ENCODE data around the gene C13orf46.
"Not testable (repeated sequence)": the region's sequence is repeated elsewhere in the genome, so short reads cannot be mapped to it uniquely, and the experiment has no call there.

C13orf46 gene

DNA sequence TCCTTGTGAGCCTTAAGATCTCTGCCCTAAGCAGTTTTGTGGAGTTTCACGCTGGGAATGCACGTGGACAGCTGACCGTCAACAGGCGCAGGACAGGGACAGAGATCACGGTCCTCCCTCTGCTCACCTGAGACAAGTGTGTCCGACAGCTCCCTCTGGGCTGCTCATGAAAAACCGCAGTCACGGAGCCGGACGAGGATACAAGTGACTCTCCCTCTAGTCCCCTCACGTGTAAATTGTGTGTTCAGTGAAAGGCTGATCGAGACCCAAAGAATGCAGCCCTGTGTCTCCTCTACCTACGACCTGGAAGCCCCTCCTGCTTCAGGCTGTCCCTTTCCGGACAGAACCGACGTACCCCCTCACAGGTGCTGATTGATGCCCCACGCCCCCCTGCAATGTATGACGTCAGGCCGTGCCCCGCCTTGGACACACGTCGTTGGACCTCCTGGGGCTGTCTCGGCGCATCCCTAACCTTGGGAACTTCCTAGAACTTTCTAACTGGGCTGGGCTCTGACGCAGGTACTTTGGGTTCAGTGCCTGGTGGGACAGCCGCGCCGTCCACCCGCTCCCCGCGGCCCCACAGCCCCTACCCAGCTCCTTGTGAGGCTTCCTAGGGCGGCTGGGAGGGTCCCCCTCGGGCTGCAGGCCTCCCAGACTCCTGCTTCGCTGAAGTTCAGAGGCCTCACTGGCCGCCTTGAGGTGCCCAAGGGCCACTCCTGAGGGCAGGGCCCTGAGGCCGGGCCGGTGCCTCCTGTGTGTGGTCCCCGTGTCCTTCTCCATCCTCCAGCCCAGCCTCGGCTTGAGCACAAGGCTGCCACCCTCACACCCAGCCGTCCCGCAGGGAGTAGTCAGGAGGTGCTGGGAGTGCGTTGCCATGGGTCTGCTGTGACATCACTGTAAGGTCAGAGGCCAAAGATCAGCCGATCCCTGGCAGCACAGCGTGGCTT lies at the start of gene C13orf46:
C13orf46 (minus strand) TSS at position 859 of the 947 bp plus-strand sequence; CDS start at position 780, 79 bp downstream.
- DNase-seq (ENCODE audit: low spot score) = no peak

DNA sequence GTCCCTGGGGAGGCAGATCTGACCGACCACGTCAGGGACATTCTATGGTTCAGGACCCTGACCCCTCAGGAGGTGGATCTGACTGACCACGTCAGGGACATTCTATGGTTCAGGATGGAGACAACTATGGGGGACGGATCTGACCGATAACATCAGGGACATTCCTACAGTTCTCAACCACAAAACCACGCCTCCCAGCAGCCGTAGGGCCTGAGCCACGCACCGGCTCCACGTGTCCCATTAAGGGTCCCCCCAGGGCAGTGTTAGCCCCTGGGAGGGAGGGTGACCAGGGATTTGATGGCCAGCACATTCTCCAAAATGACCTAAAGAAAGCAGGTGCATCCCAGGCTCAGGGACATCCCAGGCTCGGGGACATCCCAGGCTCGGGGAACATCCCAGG lies 49.0 kb upstream of the C13orf46 start:
- DNase-seq (ENCODE audit: low spot score) = no peak

DNA sequence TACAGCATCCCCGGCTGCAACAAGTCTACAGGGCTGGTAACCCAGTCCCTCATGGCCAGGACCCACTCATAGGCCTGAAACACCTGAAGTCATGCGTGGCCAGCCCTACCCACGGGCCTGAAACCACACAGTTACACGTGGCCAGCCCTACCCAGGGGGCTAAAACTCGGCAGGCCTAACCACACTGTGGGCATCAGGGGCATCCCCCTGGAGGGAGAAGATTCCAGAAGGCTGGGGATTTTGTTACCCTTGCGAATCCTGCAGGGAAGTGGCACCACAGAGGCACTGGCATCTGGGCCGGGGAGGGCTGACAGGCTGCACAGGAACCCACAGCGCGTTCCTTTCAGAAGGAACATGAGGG lies 48.4 kb upstream of the C13orf46 start:
- DNase-seq (ENCODE audit: low spot score) = no peak

DNA sequence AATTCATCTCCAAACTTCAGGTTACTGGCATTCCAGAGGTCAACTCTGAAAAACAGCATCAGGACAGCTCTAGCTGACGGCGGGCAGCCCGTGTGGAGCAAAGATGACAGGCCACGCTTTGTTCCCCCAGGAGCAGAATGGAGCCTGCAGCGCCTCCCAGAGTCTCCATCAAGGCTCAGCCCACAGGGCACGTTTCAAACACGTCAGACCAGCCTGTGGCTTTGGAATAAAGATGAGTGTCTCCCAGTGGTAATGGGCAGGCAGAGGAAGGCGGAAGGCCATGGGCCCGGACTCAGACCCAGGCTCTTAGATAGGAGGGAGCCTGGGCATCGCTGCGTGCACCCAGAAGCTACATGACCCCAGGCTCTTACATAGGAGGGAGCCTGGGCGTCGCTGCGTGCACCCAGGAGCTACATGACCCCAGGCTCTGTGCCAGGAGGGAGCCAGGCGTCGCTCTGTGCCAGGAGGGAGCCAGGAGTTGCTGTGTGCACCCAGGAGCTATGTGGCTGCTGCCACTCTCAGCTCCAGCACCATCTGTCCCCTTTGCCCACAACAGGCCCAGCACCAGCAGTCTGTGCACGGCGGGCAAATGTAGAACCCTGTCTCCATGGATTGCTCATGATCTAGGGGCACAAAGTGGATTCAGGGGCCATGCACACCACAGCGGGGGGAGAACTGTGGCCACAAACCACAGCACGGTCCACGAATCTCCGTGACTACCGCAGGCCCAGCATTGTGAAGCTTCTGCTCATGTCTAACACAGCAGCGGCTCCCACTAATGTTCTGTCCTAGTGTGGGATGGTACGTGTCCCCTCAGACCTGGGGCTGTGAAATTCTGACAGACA lies 47.8 kb upstream of the C13orf46 start:
- DNase-seq (ENCODE audit: low spot score) = no peak

DNA sequence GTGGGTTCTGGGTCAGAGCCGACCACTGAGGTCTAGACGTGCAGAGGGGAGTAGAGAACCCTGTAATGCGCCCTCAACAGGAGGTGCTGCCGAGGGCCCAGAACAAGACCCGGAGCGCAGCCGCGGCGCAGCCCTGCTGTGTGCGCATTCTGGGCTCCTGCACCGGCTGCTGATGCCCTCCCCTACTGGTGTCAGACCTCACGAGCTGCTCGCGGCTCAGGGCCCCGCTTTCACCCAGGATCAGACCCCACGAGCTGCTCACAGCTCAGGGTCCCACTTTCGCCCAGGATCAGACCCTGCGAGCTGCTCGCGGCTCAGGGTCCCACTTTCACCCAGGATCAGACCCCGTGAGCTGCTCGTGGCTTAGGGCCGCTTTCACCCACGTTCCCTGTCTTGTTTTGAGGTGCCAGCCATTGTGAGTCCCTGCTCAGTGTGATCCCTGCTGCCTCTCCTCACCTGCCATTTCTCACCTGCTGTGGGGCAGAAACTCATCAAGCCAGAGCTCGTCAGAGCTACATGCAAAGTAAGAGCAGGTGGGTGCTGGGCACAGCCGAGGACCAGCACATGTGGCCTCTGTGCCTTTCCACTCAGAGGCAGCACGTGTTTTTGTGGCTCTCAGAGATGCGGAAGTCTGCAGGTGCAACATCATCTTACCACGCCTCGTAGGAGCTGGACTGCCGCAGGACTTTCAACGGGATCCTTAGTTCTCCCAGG lies 47.0 kb upstream of the C13orf46 start:
- no peak for DNase-seq (ENCODE audit: low spot score)

DNA sequence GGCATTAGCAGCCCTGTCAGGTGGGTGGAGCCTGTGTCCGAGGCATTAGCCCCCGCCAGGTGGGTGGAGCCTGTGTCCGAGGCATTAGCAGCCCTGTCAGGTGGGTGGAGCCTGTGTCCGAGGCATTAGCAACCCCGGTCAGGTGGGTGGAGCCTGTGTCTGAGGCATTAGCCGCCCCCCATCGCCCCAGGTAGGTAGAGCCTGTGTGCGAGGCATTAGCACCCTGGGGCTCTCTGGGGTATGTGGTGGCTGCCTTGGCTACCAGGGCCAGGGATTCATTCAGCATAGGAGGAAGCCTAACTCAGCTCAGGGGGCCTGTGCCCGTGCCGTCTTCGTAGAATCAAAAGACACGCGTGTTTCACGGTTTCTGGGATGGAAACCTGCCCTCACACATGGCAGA lies 46.3 kb upstream of the C13orf46 start:
- not testable (repeated sequence) for DNase-seq (ENCODE audit: low spot score)

DNA sequence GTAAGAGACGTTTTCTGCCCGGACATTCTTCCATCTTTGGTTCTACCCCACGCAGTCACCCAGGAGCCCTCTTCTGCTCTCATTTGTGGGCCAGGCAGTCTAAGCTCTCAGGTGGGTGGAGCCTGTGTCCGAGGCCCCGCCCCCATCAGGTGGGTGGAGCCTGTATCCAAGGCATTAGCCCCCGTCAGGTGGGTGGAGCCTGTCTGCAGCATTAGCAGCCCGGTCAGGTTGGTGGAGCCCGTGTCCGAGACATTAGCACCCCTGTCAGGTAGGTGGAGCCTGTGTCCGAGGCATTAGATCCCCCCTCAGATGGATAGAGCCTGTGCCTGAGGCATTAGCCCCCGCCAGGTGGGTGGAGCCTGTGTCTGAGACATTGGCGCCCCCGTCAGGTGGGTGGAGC lies 45.5 kb upstream of the C13orf46 start:
- no peak for DNase-seq (ENCODE audit: low spot score)

DNA sequence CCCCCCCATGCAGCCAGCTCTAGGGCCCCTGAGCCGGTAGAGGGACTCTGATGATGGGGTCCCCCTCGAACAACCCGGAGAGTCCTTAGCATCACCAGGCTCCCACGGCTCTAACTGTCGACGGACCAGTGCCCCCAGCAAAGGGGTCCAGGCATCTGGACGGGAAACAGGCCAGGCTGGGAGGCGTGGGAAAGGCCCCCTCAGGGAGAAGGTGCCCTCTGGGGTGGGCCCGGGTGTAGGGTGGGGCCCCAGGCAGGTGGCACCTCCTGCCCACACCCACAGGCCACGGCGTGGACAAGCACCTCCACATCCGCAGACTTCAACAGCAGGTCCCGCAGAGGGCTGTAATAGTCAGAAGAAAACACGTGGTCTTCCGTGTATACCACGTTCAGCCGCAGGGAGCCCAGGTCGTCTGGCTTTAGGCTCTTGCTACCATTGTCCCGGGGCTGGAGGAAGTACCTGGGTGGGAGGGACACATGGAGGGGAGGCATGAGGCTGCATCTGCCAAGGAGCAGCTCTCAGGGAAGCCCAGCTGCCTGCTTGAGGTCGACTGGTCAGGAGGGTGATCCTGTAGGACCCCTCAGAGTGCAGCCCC lies 44.7 kb upstream of the C13orf46 start:
- no peak for DNase-seq (ENCODE audit: low spot score)

DNA sequence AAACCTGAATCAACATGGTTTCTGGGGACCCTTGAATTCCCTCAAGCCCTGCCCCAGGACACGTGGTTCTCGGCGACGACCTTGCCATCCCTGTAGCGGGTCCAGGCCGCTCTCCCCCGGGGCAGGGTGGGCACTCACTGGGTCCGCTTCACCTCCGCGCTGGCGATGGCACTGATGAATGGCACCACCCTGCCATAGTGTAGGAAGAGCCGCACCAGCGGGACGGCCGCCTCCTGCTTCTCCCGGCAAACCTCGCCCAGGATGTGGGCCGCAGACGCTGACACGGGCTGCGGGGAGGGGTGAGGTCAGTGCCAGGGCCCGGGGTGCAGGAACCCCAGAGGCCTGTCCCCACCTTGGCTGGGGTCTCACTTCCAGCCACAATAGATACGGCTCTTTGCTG lies 44.1 kb upstream of the C13orf46 start:
- no peak for DNase-seq (ENCODE audit: low spot score)

DNA sequence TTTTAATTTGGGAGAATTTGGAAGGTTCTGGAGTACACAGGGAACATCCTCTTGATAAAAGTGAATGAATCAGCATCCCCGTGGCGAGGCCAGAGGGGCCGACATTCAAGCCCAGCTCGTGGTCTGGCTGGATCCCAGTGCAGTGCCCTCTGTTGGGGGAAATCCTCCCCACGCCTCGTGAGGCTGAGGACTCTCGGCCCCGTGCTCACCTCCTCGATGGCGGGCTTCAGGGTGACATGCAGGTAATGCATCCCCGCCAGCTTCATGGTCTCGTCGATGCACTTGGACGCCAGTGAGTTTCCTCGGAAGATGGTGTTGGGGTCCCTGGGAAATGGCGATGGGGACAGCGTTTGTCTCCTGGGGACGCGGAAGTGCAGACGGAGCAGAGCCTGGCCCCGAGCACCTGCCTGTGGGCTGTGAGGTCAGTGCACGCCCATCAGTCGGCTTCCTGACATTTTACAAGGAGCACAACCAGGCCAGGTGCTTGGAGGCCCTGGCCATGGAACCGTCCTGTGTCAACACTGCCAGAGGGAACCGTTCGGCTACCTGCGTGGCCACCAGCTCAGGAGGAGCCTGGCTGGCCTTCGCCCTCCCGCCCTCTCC lies 43.3 kb upstream of the C13orf46 start:
- DNase-seq (ENCODE audit: low spot score) = no peak

DNA sequence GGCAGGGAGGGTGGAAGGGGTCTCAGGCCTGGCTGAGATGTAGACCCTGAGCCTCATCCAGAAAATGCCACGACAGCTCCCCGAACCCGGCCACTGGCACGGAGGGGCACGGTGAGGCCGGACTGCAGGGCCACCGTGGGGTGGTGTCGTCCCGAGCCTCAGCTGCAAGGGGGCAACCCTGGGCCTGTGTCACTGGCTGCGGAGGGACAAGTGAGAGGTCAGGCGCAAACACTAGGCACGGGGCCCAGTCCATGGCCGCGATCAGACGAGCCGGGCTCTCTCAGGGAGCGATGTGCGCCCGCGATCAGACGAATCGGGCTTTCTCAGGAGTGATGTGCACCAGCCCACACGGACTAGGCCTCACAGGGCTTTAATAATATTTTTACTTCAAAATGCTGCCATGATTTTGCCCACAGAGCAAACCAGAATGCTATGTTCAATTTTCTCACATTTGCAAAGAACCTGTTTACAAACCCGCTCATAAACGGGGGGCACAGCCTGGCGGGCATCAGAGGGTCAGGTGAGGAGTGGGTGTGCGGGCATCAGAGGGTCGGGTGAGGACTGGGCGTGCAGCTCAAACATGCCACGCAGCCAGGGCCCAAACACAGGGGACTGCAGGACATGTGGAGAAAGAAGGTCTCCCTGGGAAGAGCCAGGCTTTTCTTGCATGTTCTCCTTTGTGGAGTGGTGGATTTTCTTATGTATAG lies 42.6 kb upstream of the C13orf46 start:
- DNase-seq (ENCODE audit: low spot score) = no peak

DNA sequence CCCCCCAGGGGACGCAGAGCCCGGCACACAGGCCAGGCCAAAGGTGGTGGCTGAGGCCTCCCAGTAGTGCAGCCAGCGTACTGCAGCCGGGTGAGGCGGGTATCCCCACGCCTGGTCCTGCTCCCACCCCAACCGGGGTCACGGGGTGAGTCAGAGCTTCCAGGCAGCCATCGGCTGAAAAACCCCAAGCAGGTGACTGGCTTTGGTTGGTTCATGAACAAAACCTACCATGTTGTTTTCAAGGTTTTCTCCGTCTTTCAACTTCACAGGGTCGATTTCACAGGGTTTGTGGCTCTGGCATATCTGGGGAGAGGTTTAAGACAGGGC lies 42.1 kb upstream of the C13orf46 start:
- no peak for DNase-seq (ENCODE audit: low spot score)

DNA sequence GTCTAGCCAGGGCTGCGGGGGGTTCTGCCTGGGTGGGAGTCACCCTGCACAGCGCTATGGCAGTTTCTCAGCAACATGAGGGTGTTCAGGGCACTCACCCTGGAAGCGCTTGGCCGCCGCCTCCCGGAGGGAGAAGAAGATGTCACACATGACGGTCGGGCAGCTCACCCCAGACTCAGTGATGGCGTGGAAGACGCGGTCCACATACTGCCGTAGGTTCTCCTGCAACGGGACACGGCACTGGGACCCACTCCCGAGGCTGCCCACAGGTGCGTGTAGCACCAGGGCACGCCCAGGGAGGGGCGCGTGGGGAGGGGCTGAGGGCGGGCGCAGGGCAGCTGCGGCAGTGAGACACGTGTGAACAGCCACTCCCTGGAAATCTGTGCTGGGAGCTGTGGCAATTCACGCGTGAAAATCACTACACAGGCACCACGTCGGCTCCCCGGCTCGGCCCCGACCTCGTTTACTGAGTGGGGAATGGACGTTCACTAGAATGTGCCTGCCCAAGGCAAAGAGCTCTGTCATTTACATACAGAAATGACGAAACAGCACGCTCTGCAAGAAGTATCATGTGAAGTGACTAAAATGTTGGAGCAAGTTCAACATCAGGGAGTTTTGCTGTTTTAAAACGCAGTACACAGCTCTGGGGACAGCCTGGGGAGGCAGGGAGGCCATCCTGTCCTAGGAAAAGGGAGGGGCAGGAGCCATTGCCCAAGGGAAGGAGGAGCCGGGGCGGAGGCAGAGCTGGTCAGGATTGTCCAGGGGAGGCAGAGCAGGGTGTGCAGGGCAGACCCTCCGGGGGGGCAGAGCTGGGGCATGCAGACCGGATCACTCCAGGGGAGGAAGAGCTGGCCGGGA lies 41.5 kb upstream of the C13orf46 start:
- no peak for DNase-seq (ENCODE audit: low spot score)

DNA sequence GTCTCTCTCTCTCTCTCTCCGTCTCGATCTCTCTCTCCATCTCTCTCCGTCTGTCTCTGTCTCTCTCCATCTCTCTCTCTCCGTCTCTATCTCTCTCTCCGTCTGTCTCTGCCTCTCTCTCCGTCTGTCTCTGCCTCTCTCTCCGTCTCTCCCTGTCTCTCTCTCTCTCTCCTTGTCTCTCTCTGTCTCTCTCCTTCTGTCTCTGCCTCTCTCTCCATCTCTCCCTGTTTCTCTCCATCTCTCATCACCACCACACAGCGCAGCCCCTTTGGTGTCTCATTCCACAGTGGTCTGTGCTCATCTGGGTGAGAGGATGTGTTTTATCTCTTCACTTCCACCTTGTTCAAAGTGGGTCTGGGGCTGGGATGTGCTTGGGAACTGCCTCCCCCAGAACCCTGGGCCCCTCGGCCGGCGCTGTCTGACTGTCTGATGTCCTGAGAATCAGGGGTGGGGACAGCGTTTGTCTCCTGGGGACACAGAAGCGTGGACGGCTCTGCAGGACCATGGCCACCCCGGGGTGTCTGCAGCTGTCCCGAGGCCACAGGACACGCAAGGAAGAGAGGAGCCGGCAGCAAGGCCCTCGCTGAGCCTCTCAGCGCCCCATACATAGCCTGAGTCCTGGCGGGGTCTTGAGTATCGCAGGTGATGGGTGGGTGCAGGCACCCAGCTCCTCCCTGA lies 40.2 kb upstream of the C13orf46 start:
- DNase-seq (ENCODE audit: low spot score) = no peak

DNA sequence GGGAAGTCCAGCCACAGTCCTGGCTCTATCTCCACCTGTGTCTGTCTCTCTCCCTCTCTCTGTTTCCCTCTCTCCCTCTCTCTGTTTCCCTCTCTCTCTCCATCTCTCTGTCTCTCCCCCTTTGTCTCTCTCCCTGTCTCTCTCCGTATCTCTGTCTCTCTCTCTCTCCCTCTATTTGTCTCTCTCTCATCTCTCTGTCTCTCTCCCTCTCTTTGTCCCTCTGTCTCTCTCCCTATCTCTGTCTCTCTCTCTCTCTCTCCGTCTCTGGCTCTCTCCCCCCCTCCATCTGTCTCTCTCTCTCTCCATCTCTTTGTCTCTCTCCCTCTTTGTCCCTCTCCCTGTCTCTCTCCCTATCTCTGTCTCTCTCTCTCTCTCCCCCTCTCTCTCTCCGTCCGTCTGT lies 39.5 kb upstream of the C13orf46 start:
- DNase-seq (ENCODE audit: low spot score) = no peak

DNA sequence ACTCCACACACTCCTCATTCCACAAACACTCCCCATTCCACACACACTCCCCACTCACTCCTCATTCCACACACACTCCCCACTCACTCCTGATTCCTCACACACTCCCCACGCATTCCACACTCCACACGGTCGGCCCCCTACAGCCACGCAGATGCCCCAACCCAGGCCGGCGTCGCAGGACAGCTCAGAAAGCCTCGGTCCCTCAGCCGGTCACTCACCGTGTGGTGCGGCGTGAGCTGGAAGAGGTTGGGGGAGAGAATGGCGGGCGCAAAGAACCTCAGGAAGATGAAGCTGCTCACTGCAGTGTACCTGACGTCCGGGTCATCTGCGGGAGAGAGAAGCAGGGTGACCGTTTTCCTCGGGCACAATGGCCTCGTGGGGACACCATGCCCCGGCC lies 39.0 kb upstream of the C13orf46 start:
- no peak for DNase-seq (ENCODE audit: low spot score)

DNA sequence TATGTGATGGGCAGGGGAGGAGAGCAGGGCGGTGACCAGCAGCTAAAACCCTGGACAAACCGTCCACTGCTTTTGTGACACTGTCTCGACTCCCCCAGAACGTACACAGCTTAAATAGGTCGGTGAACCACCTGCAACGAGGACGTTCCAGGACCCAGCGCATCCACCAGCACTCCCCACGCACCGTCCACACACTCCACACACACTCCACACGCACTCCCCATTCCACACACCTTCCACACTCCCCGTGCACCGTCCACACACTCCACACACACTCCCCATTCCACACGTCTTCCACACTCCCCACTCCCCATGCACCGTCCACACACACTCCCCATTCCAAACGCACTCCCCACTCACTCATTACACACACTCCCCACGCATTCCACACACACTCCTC lies 38.3 kb upstream of the C13orf46 start:
- no peak for DNase-seq (ENCODE audit: low spot score)

DNA sequence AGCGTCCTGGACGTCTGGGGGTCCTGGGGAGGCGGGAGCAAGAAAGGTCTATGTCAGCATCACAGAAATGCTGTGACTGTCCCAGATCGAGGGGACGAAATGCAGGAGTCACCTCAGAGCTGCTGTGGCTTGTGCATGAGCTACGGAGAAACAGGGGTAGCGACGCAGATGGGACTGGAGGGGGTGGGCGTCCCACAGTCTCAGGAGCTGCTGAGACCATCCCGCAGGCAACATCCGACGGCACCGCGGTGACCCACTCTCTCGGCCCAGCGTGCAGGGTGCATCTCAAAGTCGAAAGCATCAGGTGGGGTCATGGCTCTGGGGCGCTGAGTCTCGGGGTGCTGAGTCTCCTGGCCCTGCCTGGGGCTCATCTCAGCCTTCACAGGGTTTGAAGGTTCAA lies 37.4 kb upstream of the C13orf46 start:
- DNase-seq (ENCODE audit: low spot score) = no peak

DNA sequence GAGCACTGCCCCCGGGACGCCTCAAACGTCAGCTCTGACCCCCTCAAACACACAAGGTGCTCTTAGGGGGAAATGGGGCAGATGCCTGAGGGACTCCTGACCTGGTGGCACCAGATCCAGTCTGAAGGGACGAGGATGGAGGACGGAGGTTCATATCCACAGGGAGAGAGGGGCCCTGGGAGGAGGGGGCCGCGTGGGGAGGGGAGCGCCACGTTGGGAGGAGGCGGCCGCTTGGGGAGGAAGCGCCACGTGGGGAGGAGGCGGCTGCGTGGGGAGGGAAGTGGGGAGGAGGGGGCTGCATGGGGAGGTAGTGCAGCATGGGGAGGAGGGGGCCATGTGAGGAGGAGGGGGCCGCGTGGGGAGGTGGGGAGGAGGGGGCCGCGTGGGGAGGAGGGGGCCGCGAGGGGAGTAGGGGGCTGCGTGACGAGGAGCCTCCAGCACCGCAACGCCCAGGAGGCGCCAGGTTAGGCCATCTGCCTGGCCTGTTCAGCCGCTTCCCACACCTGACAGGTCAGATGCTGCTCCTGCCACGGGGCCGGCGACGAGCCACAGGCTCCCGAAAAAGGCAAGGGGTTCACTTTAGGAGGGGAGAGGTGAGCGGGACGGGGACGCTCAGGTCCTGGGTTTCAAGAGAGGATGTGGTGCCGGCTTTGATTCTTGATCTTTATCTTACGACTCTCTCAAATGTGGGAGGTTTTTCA lies 36.7 kb upstream of the C13orf46 start:
- DNase-seq (ENCODE audit: low spot score) = no peak
